WERI-Rb-1 (cell line): ENCODE data around the gene ANKRD44.

Experiments
- DNase-seq: peaks from one replicate; pipeline ENCODE4 v3.0.0-alpha.2; 2020
- H3K27ac ChIP-seq: fragments of 250-450 bp; sonication (Bioruptor Pico); 2 replicates; pipeline ENCODE4 v1.5.1; 2020; ENCODE audit warnings: mild to moderate bottlenecking, moderate library complexity
- H3K27me3 ChIP-seq: fragments of 250-450 bp; sonication (Bioruptor Pico); 2 replicates; pipeline ENCODE4 v1.5.1; 2021; ENCODE audit warnings: mild to moderate bottlenecking, low read depth, moderate library complexity; ENCODE audit not compliant: insufficient read depth, severe bottlenecking
- H3K36me3 ChIP-seq: fragments of 250-450 bp; sonication (Bioruptor Pico); 2 replicates; pipeline ENCODE4 v1.5.1; 2020; ENCODE audit warnings: mild to moderate bottlenecking, moderate library complexity
- H3K4me3 ChIP-seq: 2 replicates; pipeline ENCODE4 v1.5.1; 2011; ENCODE audit warnings: low read depth, mild to moderate bottlenecking, control low read depth, low read length
- H3K9me3 ChIP-seq: fragments of 250-450 bp; sonication (Bioruptor Pico); 2 replicates; pipeline ENCODE4 v1.5.1; 2021; ENCODE audit warnings: mild to moderate bottlenecking, moderate library complexity; ENCODE audit not compliant: severe bottlenecking
- TF ChIP-seq, protein P1 (sequence below): IDR thresholded peaks from 2 replicates; pipeline ENCODE4 v1.5.1; 2011; ENCODE audit warnings: low read depth, mild to moderate bottlenecking, control low read depth, inconsistent platforms, low read length

The ANKRD44 gene

DNA sequence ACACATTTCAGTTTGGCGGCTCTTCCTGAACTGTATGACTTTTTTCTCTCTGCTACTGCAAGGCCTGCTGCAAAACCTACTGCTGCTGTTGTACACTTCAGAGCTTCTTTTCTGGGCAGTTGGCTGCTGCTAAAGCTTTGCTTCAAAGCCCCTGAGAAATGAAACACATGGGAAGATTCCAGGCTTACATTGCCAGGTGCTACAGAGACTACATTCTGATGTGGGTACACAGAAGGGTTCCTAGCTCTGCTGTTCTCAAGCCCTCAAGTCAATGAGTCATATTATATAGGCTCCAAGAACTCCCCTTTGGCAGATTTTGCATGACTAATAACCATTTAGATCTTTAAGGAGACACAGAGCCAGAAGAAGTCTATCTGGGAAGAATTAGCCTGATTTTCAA lies 371.2 kb downstream of the ANKRD44 start:
- TF ChIP-seq, protein P1, sequence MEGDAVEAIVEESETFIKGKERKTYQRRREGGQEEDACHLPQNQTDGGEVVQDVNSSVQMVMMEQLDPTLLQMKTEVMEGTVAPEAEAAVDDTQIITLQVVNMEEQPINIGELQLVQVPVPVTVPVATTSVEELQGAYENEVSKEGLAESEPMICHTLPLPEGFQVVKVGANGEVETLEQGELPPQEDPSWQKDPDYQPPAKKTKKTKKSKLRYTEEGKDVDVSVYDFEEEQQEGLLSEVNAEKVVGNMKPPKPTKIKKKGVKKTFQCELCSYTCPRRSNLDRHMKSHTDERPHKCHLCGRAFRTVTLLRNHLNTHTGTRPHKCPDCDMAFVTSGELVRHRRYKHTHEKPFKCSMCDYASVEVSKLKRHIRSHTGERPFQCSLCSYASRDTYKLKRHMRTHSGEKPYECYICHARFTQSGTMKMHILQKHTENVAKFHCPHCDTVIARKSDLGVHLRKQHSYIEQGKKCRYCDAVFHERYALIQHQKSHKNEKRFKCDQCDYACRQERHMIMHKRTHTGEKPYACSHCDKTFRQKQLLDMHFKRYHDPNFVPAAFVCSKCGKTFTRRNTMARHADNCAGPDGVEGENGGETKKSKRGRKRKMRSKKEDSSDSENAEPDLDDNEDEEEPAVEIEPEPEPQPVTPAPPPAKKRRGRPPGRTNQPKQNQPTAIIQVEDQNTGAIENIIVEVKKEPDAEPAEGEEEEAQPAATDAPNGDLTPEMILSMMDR, result no peak
- no peak for DNase-seq
- Histone ChIP-seq H3K36me3 (no peaks in the 10 kb centered on the region), H3K9me3 (no peaks in the 10 kb centered on the region), H3K27me3 (no peaks in the 10 kb centered on the region), H3K4me3 (no peak overlapping the region), H3K27ac (no peak overlapping the region)
